ENCODE measurements around the gene GRIN3A.

Gene GRIN3A

DNA sequence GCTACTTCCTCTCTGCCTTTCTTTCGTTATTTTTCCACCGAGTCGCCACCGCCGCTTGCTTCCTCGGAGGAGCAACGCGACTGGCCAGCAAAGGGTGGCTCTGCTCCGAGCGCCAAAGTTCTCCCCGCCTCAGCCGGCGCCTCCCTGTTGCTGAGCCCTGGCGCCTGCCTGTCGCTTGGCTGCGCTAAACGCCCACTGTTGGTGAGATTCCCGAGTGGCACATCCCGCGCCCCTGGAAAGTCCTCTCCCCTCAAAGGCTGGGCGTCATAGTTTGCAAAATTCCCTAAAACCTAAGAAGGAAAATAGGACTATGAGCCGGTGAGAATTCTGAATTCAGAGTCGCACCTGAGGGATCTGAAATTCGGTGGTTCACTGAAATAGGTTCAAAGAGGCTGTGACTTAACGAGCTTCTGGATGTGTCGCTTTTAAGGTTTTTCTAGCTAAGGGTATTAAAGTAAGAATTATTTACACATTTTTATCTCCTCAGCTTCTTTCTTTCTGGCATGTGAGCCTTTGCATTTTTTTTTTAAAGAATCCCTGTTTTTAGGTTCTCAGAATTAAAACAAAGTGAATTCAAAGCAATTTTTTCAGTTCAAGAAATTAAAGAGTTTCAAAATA, at the start of gene GRIN3A:
Gene GRIN3A (minus strand): TSS at position 82 of the 618 bp plus-strand sequence. CDS start 668 bp downstream, outside the sequence.
- peak within 1 kb of the TSS; percentile 60 for H3K4me3 ChIP-seq (ENCODE audit: low read depth, low read length)
- DNase-seq (ENCODE audit: low read depth): no peak
- TF ChIP-seq, protein P1, sequence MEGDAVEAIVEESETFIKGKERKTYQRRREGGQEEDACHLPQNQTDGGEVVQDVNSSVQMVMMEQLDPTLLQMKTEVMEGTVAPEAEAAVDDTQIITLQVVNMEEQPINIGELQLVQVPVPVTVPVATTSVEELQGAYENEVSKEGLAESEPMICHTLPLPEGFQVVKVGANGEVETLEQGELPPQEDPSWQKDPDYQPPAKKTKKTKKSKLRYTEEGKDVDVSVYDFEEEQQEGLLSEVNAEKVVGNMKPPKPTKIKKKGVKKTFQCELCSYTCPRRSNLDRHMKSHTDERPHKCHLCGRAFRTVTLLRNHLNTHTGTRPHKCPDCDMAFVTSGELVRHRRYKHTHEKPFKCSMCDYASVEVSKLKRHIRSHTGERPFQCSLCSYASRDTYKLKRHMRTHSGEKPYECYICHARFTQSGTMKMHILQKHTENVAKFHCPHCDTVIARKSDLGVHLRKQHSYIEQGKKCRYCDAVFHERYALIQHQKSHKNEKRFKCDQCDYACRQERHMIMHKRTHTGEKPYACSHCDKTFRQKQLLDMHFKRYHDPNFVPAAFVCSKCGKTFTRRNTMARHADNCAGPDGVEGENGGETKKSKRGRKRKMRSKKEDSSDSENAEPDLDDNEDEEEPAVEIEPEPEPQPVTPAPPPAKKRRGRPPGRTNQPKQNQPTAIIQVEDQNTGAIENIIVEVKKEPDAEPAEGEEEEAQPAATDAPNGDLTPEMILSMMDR (IDR thresholded peaks at IDR 0.05; ENCODE audit: control insufficient read depth, extremely low read depth, insufficient read depth): peak; percentile 91

DNA sequence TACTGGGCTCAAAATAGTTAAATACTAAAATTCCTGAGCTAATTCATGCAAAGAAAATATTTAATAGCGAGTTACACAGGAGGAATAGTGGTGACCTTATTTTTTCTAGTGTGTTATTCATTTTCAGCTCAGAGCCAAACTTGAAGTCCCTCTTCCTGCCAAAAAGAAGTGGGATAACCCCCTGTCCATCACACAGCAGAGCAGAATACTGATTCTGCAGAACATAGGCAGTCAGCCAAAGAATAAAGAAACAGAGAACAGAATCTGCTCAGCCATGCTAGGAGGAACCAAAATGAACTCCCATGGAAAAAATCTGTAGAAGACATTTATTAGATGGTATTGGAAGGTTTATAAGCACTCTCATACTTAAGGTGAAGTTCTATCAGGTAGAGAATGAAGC, 49.4 kb upstream of the GRIN3A start:
- TF ChIP-seq, protein P1 (IDR thresholded peaks at IDR 0.05; ENCODE audit: control insufficient read depth, extremely low read depth, insufficient read depth): no peak

DNA sequence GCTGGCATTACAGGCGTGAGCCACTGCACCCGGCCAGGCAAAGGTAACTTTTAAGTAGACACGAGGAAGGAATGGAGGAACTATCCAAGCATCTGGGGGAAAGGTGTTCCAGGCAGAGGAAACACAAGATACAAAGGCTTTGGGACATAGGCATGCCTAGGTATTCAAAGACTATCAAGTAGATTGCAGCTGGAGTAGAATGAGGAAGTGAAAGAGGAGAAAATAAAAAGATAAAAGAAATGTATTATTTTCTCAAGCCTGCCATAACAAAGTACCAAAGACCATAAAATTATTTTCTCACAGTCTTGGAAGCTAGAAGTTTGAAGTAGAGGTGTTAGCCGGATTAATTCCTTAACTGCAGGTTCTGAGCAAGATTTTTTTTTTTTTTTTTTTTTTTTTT, 39.9 kb upstream of the GRIN3A start:
- TF ChIP-seq, protein P1 (IDR thresholded peaks at IDR 0.05; ENCODE audit: control insufficient read depth, extremely low read depth, insufficient read depth): no peak
- DNase-seq (ENCODE audit: low read depth): no peak
- H3K4me3 ChIP-seq (ENCODE audit: low read depth, low read length): no peak overlapping the region

More for the DNA sequence above, 49.4 kb upstream of the GRIN3A start:
- DNase-seq (ENCODE audit: low read depth): no peak
- no peak overlapping the region for H3K4me3 ChIP-seq (ENCODE audit: low read depth, low read length)

DNA sequence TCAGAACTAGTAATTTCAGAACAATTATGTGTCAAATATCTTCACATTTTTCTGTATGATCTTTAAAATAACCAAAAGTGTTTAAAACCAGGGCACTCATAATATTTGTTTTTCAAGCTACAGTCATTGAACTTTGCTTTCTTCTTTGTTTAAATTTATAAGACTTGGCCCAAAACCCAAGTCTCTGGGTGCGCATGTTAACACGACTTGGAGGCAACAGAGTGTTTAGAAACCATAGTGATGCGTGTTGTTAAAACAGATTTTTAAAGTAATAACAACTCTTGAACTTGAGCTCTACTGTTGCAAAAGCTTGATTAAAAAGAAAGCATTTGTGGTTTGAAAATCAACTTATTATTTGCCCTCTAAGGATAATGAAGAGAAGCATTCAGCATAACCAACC, 26.0 kb upstream of the GRIN3A start:
- no peak overlapping the region for H3K4me3 ChIP-seq (ENCODE audit: low read depth, low read length)
- no peak for DNase-seq (ENCODE audit: low read depth)
- TF ChIP-seq, protein P1 (IDR thresholded peaks at IDR 0.05; ENCODE audit: control insufficient read depth, extremely low read depth, insufficient read depth): no peak

DNA sequence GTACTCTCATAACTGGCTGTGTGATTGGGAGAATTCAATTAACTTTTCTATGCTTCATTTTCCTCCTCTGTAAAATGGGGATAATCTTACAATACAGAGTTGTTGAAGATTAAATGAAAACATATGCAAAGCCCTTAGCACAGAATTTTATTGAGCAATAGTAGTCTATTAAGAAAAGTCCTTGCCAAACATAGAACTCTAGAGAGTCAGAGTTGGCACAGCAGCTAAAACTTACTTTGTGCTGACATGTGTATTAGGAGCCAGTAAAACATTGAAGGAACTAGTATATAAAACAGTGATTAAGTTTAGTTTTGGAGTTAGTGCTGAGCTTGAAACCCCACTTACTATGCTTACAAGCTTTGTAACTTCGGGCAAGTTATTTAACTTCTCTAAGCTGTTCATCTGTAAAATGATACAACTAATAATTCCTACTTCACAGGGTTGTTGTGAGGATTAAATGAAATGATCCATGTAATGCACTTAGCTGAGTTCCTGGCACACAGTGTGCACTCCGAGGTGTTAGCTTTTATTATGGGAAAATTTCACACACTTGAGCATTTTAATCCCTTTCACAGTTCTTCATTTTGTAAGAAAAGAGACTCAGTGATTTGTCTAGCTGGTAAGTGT, 20.0 kb upstream of the GRIN3A start:
- TF ChIP-seq, protein P1 (IDR thresholded peaks at IDR 0.05; ENCODE audit: control insufficient read depth, extremely low read depth, insufficient read depth): no peak
- no peak overlapping the region for H3K4me3 ChIP-seq (ENCODE audit: low read depth, low read length)
- no peak for DNase-seq (ENCODE audit: low read depth)

DNA sequence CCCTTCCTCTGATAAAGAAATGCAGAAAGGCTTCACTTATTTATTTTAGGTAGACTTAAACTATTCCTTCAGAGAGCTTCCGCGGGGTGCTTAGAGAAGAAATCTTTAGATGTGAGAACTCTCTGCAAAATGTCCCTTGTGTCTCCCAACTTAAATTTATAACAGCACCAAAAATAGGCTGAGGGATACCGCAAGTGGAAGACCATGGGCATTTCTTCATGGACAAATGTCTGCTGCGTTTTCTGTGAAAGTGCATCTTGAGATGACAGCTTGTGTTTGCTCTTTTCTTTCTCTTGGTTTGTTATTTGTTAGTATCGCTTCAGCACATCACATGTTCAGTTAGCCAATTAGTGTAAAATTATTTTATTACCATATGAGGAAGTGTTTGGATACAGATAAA, 15.3 kb upstream of the GRIN3A start:
- no peak overlapping the region for H3K4me3 ChIP-seq (ENCODE audit: low read depth, low read length)
- TF ChIP-seq, protein P1 (IDR thresholded peaks at IDR 0.05; ENCODE audit: control insufficient read depth, extremely low read depth, insufficient read depth): no peak
- no peak for DNase-seq (ENCODE audit: low read depth)

Data from LNCaP clone FGC (cell line).